K562 (cell line): ENCODE data around the gene EIF2AK2. TPM values are rescaled to one million over a fixed set of nuclear protein-coding genes. Genes with fewer than 3 reads are reported as not detected.

Source experiments
- ATAC-seq: fragments of 200-7000 bp; cut with Tn5 transposase; 3 replicates; pipeline ENCODE4 v1.9.1; 2020; ENCODE audit warnings: moderate library complexity
- BruUV-seq: library from RNA; stranded (reverse); fragments of 400-500 nt; replicated peaks from 2 replicates; lab custom pipeline; 2021; lab: Mats Ljungman, UMichigan
- CTCF ChIA-PET: fragments of 300-600 bp; formaldehyde crosslinking; extraction: SDS; loops from one replicate; lab custom pipeline; 2021; ENCODE audit warnings: low intra/inter-chr PET ratio; lab: Yijun Ruan, JAX
- POLR2A ChIA-PET: fragments of 300-600, 350-650 bp; sonication (Branson Sonifier 250); formaldehyde crosslinking; extraction: SDS; loops from one replicate; lab custom pipeline; 2021; ENCODE audit warnings: antibody characterized with exemption, inconsistent platforms; lab: Yijun Ruan, JAX
- DNase-seq, 4 experiments: peaks; one replicate each; pipeline versions ENCODE4 v3.0.0 to v3.0.0-alpha.2; 2011 to 2018; ENCODE audit warnings: low spot score in 3 of 4, mixed read lengths in 3 of 4; ENCODE audit errors: extremely low read depth in 1 of 4
- FAIRE-seq: peaks from 2 replicates; lab custom pipeline; 2011; peaks lifted over from hg19 to GRCh38; lab: Jason Lieb, UNC
- H2AFZ ChIP-seq: 2 replicates; pipeline ENCODE4 v1.6.0; 2011; ENCODE audit warnings: low read depth, low read length, control low read depth, inconsistent platforms
- H3K27ac ChIP-seq: fragments of 200-600 bp; 3 replicates; pipeline ENCODE4 v1.8.0; 2011; ENCODE audit warnings: low read depth, mild to moderate bottlenecking, control low read depth, inconsistent platforms, low read length, moderate library complexity, mixed read lengths; ENCODE audit errors: extremely low read depth
- H3K27me3 ChIP-seq, 2 experiments: fragments of 300-600 bp in 1 of 2; 2 replicates in 1 of 2; 3 replicates in 1 of 2; pipeline versions ENCODE4 v1.6.0 to v1.8.0; 2011; ENCODE audit warnings: inconsistent platforms in 2 of 2, low read length in 2 of 2, mild to moderate bottlenecking in 1 of 2, mixed read lengths in 1 of 2, moderate library complexity in 1 of 2; ENCODE audit not compliant: control insufficient read depth in 2 of 2, insufficient read depth in 2 of 2
- H3K36me3 ChIP-seq: fragments of 300-600 bp; 3 replicates; pipeline ENCODE4 v1.8.0; 2011; ENCODE audit warnings: mild to moderate bottlenecking, low read length, inconsistent platforms; ENCODE audit not compliant: control insufficient read depth, insufficient read depth
- H3K4me1 ChIP-seq, 2 experiments: fragments of 200-600 bp in 1 of 2; replicated peaks in 1 of 2; 2 replicates in 1 of 2; 3 replicates in 1 of 2; pipeline versions ENCODE4 v1.5.1 to v1.8.0; 2011; ENCODE audit warnings: inconsistent platforms in 2 of 2, low read length in 2 of 2, mild to moderate bottlenecking in 1 of 2, mixed read lengths in 1 of 2, moderate library complexity in 1 of 2; ENCODE audit not compliant: control insufficient read depth in 2 of 2, insufficient read depth in 2 of 2
- H3K4me2 ChIP-seq: 2 replicates; pipeline ENCODE4 v1.6.1; 2011; ENCODE audit warnings: low read length, control low read depth, inconsistent platforms, mixed read lengths; ENCODE audit not compliant: insufficient read depth
- H3K4me3 ChIP-seq: fragments of 200-600 bp; sonication (generic), shearing (Covaris generic); 2 replicates; pipeline ENCODE4 v1.5.1; 2016; ENCODE audit warnings: control low read depth, inconsistent platforms
- H3K79me2 ChIP-seq: fragments of 200-600 bp; 3 replicates; pipeline ENCODE4 v1.8.0; 2011; ENCODE audit warnings: low read length, inconsistent platforms; ENCODE audit not compliant: control insufficient read depth, insufficient read depth
- H3K9ac ChIP-seq, 2 experiments: 2 replicates each; pipeline versions ENCODE4 v1.6.0 to v1.6.1; 2011; ENCODE audit warnings: low read depth in 2 of 2, low read length in 2 of 2, control low read depth in 1 of 2, inconsistent platforms in 1 of 2, mild to moderate bottlenecking in 1 of 2, mixed read lengths in 1 of 2; ENCODE audit not compliant: insufficient read depth in 1 of 2
- H3K9me1 ChIP-seq: one replicate; pipeline ENCODE4 v1.6.0; 2011; ENCODE audit warnings: inconsistent platforms, mild to moderate bottlenecking, low read length, moderate library complexity; ENCODE audit not compliant: control insufficient read depth, insufficient read depth
- H3K9me3 ChIP-seq: replicated peaks from 2 replicates; pipeline ENCODE4 v1.5.1; 2011; ENCODE audit warnings: low read depth, low read length, inconsistent platforms; ENCODE audit not compliant: control insufficient read depth, insufficient read depth
- H4K20me1 ChIP-seq: replicated peaks from 2 replicates; pipeline ENCODE4 v1.6.1; 2011; ENCODE audit warnings: low read length, inconsistent platforms, mixed read lengths; ENCODE audit not compliant: control insufficient read depth, insufficient read depth
- ADNP ChIP-seq: fragments of 200-800 bp; sonication (Bioruptor generic); IDR thresholded peaks from 2 replicates; pipeline ENCODE4 v1.6.1; 2016; ENCODE audit warnings: missing genetic modification characterization, missing compliant biosample characterization
- C11orf30 ChIP-seq: fragments of 450-650 bp; IDR thresholded peaks from 2 replicates; pipeline ENCODE4 v1.6.1; 2016; ENCODE audit warnings: low read depth, mild to moderate bottlenecking
- CBFA2T2 ChIP-seq: fragments of 450-650 bp; conservative IDR thresholded peaks from 2 replicates; pipeline ENCODE4 v1.6.1; 2017; ENCODE audit warnings: mild to moderate bottlenecking
- CBFA2T3 ChIP-seq: fragments of 450-650 bp; IDR thresholded peaks from 2 replicates; pipeline ENCODE4 v1.6.1; 2017
- DPF2 ChIP-seq: fragments of 450-650 bp; IDR thresholded peaks from 2 replicates; pipeline ENCODE4 v1.6.1; 2016
- ETV1 ChIP-seq: fragments of 450-650 bp; conservative IDR thresholded peaks from 2 replicates; pipeline ENCODE4 v1.6.1; 2016; ENCODE audit warnings: missing genetic modification characterization, control low read depth, low read depth, missing compliant biosample characterization
- FOSL1 ChIP-seq: fragments of 200-800 bp; sonication (Bioruptor generic); conservative IDR thresholded peaks from 2 replicates; pipeline ENCODE4 v1.6.1; 2016; ENCODE audit warnings: missing genetic modification characterization, missing compliant biosample characterization
- MAFF ChIP-seq: IDR thresholded peaks from 2 replicates; pipeline ENCODE4 v1.6.1; 2012; ENCODE audit warnings: low read length, improper control_type of control experiment
- MAFK ChIP-seq: IDR thresholded peaks from 2 replicates; pipeline ENCODE4 v1.6.1; 2011; ENCODE audit warnings: low read length, improper control_type of control experiment
- MTA2 ChIP-seq: fragments of 450-650 bp; IDR thresholded peaks from 2 replicates; pipeline ENCODE4 v1.6.1; 2016; ENCODE audit warnings: low read depth
- NCOA1 ChIP-seq: fragments of 450-650 bp; IDR thresholded peaks from 2 replicates; pipeline ENCODE4 v1.6.1; 2016; ENCODE audit warnings: low read depth
- NCOA6 ChIP-seq: fragments of 450-650 bp; IDR thresholded peaks from 2 replicates; pipeline ENCODE4 v1.6.1; 2017; ENCODE audit warnings: mild to moderate bottlenecking
- NFE2 ChIP-seq: IDR thresholded peaks from 2 replicates; pipeline ENCODE4 v1.6.1; 2014; ENCODE audit warnings: antibody characterized with exemption, low read depth
- RBM14 ChIP-seq: fragments of 200-400 bp; formaldehyde crosslinking; IDR thresholded peaks from 2 replicates; pipeline ENCODE4 v1.6.1; 2018; ENCODE audit warnings: low read depth, mild to moderate bottlenecking, low read length, moderate library complexity, borderline replicate concordance; ENCODE audit not compliant: insufficient read depth
- SMARCA4 ChIP-seq: fragments of 450-650 bp; IDR thresholded peaks from 2 replicates; pipeline ENCODE4 v1.6.1; 2016
- SMARCE1 ChIP-seq: fragments of 450-650 bp; IDR thresholded peaks from 2 replicates; pipeline ENCODE4 v1.7.1; 2016; ENCODE audit warnings: mild to moderate bottlenecking
- TAL1 ChIP-seq: fragments of 450-650 bp; IDR thresholded peaks from 2 replicates; pipeline ENCODE4 v1.6.1; 2016; ENCODE audit warnings: mild to moderate bottlenecking
- TEAD1 ChIP-seq, 2 experiments: fragments of 450-650 bp in 1 of 2; sonication (generic) in 1 of 2; formaldehyde crosslinking; IDR thresholded peaks; 2 replicates each; pipeline versions ENCODE4 v1.4.0 to v1.8.0; 2020 to 2022; ENCODE audit warnings: mild to moderate bottlenecking in 2 of 2, missing genetic modification reagents in 1 of 2
- TGIF2 ChIP-seq: sonication (generic); formaldehyde crosslinking; IDR thresholded peaks from 2 replicates; pipeline ENCODE4 v1.8.1; 2022; ENCODE audit warnings: mild to moderate bottlenecking, missing genetic modification reagents, moderate library complexity
- ZNF57 ChIP-seq: fragments of 450-650 bp; formaldehyde crosslinking; IDR thresholded peaks from 2 replicates; pipeline ENCODE4 v1.4.0; 2020; ENCODE audit warnings: mild to moderate bottlenecking, moderate library complexity
- WGBS: fragments of 100-300 bp; shearing (Covaris generic); methylation state at CpG from one replicate; pipeline ENCODE4 v1.1.6; 2016; ENCODE audit warnings: low coverage, mixed read lengths; ENCODE audit not compliant: insufficient coverage; ENCODE audit errors: missing lambda C conversion rate; 5-methylcytosine and 5-hydroxymethylcytosine counted together
- in situ Hi-C: fragments of 300-500 bp; cut with MboI; formaldehyde crosslinking; loops from 4 replicates; pipeline ENCODE4 v1.15.0; 2018; ENCODE audit warnings: inconsistent platforms, mixed read lengths
- intact Hi-C: fragments of 100-400 bp; cut with micrococcal nuclease; formaldehyde crosslinking; loops from 2 replicates; pipeline ENCODE4 v1.14.2; 2022
- polyA plus RNA-seq, 8 experiments: library from polyadenylated mRNA; depleted of rRNA in 4 of 8; stranded (reverse) in 5 of 8; unstranded in 3 of 8; fragments of >200 nt; fragmentation: Nextera tagmentation in 2 of 8; fragmentation: Illumina TruSeq in 1 of 8; extraction: Ambion mirVana in 2 of 8; extraction: Trizol in 1 of 8; gene quantifications; 2 replicates each; pipeline versions ENCODE4 v1.2.1 to v1.2.3, GENCODE V29; 2011 to 2014; ENCODE audit warnings: inconsistent platforms in 1 of 8, missing spikeins in 1 of 8
- total RNA-seq, 7 experiments: library from RNA; depleted of rRNA in 6 of 7; stranded (reverse); fragments of >200 nt in 6 of 7; fragmentation: Illumina TruSeq in 2 of 7; extraction: Trizol in 2 of 7; gene quantifications; 2 replicates each; pipeline versions ENCODE4 v1.2.1 to v1.2.3, GENCODE V29; 2011 to 2021; ENCODE audit warnings: low replicate concordance in 1 of 7
- TF ChIP-seq, protein P1 (sequence below): IDR thresholded peaks from 2 replicates; pipeline ENCODE4 v1.6.1; 2016; ENCODE audit warnings: missing genetic modification characterization, missing compliant biosample characterization
- TF ChIP-seq, protein P2 (sequence below): fragments of 250-450 bp; sonication (Bioruptor Pico); IDR thresholded peaks from 2 replicates; pipeline ENCODE4 v1.4.0; 2020; ENCODE audit warnings: mild to moderate bottlenecking

EIF2AK2 gene
- total and polyA plus RNA-seq, 9 of the 15 experiments (the other 6 are each of a cell fraction or from before 2014, with no cell fraction given) = 3.8 to 19.5 (median 13.3) TPM

DNA sequence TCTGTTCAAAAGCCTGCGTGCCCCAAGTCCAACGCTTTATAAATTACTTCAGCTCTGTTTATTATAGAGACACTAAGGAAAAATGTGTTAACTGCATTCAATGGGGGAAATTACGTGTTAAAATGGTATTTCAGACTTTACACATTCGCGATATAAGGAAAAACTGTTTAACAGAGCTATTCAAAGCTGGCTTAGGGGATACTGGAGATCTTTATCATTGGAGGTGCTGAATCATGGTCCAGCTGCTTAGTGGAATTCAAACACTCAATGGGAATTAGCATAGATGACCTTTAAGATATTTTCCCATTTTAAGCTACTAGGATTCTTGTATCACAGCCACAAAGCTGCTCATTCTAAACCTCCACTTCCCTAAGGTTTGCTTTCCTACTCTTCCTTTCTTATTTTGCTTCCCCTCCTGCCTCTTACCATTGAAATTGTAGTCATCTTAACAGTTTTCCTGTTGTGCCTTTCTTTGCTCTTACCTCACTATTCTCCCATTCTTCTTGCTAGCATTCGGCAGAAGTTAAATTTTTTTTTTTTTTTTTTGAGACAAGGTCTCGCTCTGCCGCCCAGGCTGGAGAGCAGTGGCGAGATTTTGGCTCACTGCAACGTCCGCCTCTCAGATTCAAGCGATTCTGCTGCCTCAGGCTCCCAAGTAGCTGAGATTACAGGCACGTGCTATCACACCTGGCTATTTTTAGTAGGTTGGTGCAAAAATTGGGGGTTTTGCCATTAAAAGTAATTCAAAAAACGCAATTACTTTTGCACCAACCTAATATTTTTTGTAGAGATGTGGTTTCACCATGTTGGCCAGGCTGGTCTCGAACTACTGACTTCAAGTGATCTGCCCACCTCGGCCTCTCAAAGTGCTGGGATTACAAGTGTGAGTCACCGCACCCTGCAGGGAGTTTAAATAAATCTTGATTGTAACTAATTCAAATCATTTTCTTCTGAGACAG, 25.2 kb upstream of the EIF2AK2 start:
- H3K4me1 ChIP-seq = peaks cover 5 to 11% of the 10 kb centered on the region in 2 experiments; a peak in 3 of 5 replicates
- no TSS peak for BruUV-seq
- ATAC-seq = 0 out of 3 replicates have a peak, but pooled peaks have one; percentile 29
- no peaks in the 10 kb centered on the region for H3K36me3 ChIP-seq
- H3K27me3 ChIP-seq = peaks cover 4 to 6% of the 10 kb centered on the region in 2 experiments; a peak in 3 of 5 replicates
- no peak overlapping the region for H3K9ac ChIP-seq
- H2AFZ ChIP-seq = no peak overlapping the region
- ChIA-PET CTCF (no interaction called here), POLR2A (interaction anchor here (1.1 to 1.4 kb wide), 2 partner anchors 8 to 12 kb away, joined by 3 read pairs; no protein-coding TSS in a partner anchor)
- no peaks in the 10 kb centered on the region for H3K79me2 ChIP-seq
- no peaks in the 10 kb centered on the region for H4K20me1 ChIP-seq
- no peak overlapping the region for H3K4me3 ChIP-seq
- DNase-seq = no peak
- no peak overlapping the region for H3K27ac ChIP-seq
- FAIRE-seq = no peak
- 8% methylated on average over 17 of the region's 17 CpGs for WGBS
- in situ Hi-C loops = no loop called here
- no peaks in the 10 kb centered on the region for H3K9me3 ChIP-seq
- no peak overlapping the region for H3K4me2 ChIP-seq
- intact Hi-C loops = no loop called here
- H3K9me1 ChIP-seq = no peaks in the 10 kb centered on the region
- TF ChIP-seq NCOA6 = no peak
- 0 out of 4 replicates have a peak, but pooled peaks of 1 of the 2 experiments have one; percentile 19 for TF ChIP-seq TEAD1 (CRISPR knock-in tag; IDR thresholded peaks at IDR 0.05)
- peak; percentile 28; the same call in 1 of the 2 replicates for TF ChIP-seq MAFF
- peak; percentile 21 for TF ChIP-seq CBFA2T2
- no peak for TF ChIP-seq NCOA1
- TF ChIP-seq SMARCA4 = peak; percentile 46; the same call in 1 of the 2 replicates
- TF ChIP-seq MAFK = peak; percentile 44; the same call in 1 of the 2 replicates
- TF ChIP-seq FOSL1 = 0 out of 2 replicates have a peak, but pooled peaks have one; percentile 38
- TF ChIP-seq NFE2 = peak; percentile 90
- TF ChIP-seq SMARCE1 = peak; percentile 28; the same call in 1 of the 2 replicates
- TF ChIP-seq ETV1 = no peak
- peak; percentile 69 for TF ChIP-seq C11orf30
- TF ChIP-seq ADNP = no peak
- no peak for TF ChIP-seq TAL1
- TF ChIP-seq DPF2 = 0 out of 2 replicates have a peak, but pooled peaks have one; percentile 23
- TF ChIP-seq ZNF57 (CRISPR knock-in tag) = no peak
- TF ChIP-seq, protein P1, sequence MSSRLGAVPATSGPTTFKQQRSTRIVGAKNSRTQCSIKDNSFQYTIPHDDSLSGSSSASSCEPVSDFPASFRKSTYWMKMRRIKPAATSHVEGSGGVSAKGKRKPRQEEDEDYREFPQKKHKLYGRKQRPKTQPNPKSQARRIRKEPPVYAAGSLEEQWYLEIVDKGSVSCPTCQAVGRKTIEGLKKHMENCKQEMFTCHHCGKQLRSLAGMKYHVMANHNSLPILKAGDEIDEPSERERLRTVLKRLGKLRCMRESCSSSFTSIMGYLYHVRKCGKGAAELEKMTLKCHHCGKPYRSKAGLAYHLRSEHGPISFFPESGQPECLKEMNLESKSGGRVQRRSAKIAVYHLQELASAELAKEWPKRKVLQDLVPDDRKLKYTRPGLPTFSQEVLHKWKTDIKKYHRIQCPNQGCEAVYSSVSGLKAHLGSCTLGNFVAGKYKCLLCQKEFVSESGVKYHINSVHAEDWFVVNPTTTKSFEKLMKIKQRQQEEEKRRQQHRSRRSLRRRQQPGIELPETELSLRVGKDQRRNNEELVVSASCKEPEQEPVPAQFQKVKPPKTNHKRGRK (tag) = peak; percentile 76
- peak; percentile 47; the same call in 1 of the 2 replicates for TF ChIP-seq CBFA2T3
- no peak for TF ChIP-seq MTA2
- TF ChIP-seq, protein P2, sequence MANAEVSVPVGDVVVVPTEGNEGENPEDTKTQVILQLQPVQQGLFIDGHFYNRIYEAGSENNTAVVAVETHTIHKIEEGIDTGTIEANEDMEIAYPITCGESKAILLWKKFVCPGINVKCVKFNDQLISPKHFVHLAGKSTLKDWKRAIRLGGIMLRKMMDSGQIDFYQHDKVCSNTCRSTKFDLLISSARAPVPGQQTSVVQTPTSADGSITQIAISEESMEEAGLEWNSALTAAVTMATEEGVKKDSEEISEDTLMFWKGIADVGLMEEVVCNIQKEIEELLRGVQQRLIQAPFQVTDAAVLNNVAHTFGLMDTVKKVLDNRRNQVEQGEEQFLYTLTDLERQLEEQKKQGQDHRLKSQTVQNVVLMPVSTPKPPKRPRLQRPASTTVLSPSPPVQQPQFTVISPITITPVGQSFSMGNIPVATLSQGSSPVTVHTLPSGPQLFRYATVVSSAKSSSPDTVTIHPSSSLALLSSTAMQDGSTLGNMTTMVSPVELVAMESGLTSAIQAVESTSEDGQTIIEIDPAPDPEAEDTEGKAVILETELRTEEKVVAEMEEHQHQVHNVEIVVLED (CRISPR knock-in tag) = no peak
- TF ChIP-seq RBM14 = no peak
- TF ChIP-seq TGIF2 (CRISPR knock-in tag) = no peak
